ENCODE data around the gene ERBB3. TPM values are rescaled to one million over a fixed set of nuclear protein-coding genes. Genes with fewer than 3 reads are reported as not detected.

ERBB3 gene
- total RNA-seq (2021): 49.2 to 64.3 TPM (median 52.4 TPM) in 3 replicates
- Bru-seq, nascent RNA: percentile 77 among the genes with signal in this experiment
- long read RNA-seq, experiment 1, full-length matches to known transcripts: 62 of 119 reads
- long read RNA-seq, experiment 1, partial matches to known transcripts: 38 of 119 reads
- long read RNA-seq, experiment 1, other reads (novel, unspliced or antisense): 19 of 119 reads
- long read RNA-seq, experiment 2, full-length matches to known transcripts: 6 of 41 reads
- long read RNA-seq, experiment 2, partial matches to known transcripts: 25 of 41 reads
- long read RNA-seq, experiment 2, other reads (novel, unspliced or antisense): 10 of 41 reads
- long read RNA-seq, experiment 3, transcript ERBB3-202 (3 exons, 1,027 nt): major isoform, 10 of 11 reads
- long read RNA-seq, experiment 3, partial matches to known transcripts: 1 of 11 reads
- long read RNA-seq, experiment 3, other reads (novel, unspliced or antisense): 0 of 11 reads

- Mint-ChIP-seq H3K9me3 (no peaks in the 10 kb centered on the region), H3K36me3 (peaks cover 12% of the 10 kb centered on the region), H3K27me3 (ENCODE audit: low read depth) (no peaks in the 10 kb centered on the region), H3K4me3 (peak within 1 kb of the TSS; percentile 89), H3K4me1 (peaks cover 23% of the 10 kb centered on the region), H3K27ac (peak within 1 kb of the TSS; percentile 98)
- POLR2A ChIA-PET: interaction anchor here (0.6 to 2.9 kb wide), 14 partner anchors 25 to 938 kb away, joined by 3 to 34 read pairs (median 4); partner anchors contain the start of genes MYL6, PA2G4, RAB5B and RNF41
- DNase-seq (ENCODE audit: low spot score) (peak; percentile 82), ATAC-seq (peak; percentile 49)
- CTCF ChIA-PET: interaction anchor here (0.6 to 2.6 kb wide), 25 partner anchors 10 to 350 kb away, joined by 3 to 16 read pairs (median 4); partner anchors contain the start of genes ESYT1, ORMDL2, PA2G4 and RAB5B
- TF ChIP-seq ATF3 (CRISPR knock-in tag; conservative IDR thresholded peaks at IDR 0.05) (0 out of 2 replicates have a peak, but pooled peaks have one; percentile 16), TEAD4 (CRISPR knock-in tag; IDR thresholded peaks at IDR 0.05) (0 out of 2 replicates have a peak, but pooled peaks have one; percentile 14), MYBL2 (CRISPR knock-in tag; IDR thresholded peaks at IDR 0.05) (peak; percentile 60), ARID4B (CRISPR knock-in tag; IDR thresholded peaks at IDR 0.05; ENCODE audit: borderline replicate concordance) (no peak), ETV6 (CRISPR knock-in tag; IDR thresholded peaks at IDR 0.05) (no peak), ZNF396 (CRISPR knock-in tag; IDR thresholded peaks at IDR 0.05; ENCODE audit: borderline replicate concordance) (no peak), ZNF416 (CRISPR knock-in tag; IDR thresholded peaks at IDR 0.05) (no peak), ZNF138 (CRISPR knock-in tag; conservative IDR thresholded peaks at IDR 0.05) (no peak), SOX15 (CRISPR knock-in tag; IDR thresholded peaks at IDR 0.05) (no peak), EMX1 (CRISPR knock-in tag; IDR thresholded peaks at IDR 0.05) (no peak), ZNF532 (CRISPR knock-in tag; IDR thresholded peaks at IDR 0.05; ENCODE audit: borderline replicate concordance) (no peak), NR3C1 (CRISPR knock-in tag; conservative IDR thresholded peaks at IDR 0.05; ENCODE audit: low read depth) (no peak), ERG (CRISPR knock-in tag; IDR thresholded peaks at IDR 0.05) (no peak), ATF1 (CRISPR knock-in tag; IDR thresholded peaks at IDR 0.05) (no peak), E2F5 (CRISPR knock-in tag; IDR thresholded peaks at IDR 0.05) (0 out of 2 replicates have a peak, but pooled peaks have one; percentile 17)
- TF ChIP-seq, protein P1, sequence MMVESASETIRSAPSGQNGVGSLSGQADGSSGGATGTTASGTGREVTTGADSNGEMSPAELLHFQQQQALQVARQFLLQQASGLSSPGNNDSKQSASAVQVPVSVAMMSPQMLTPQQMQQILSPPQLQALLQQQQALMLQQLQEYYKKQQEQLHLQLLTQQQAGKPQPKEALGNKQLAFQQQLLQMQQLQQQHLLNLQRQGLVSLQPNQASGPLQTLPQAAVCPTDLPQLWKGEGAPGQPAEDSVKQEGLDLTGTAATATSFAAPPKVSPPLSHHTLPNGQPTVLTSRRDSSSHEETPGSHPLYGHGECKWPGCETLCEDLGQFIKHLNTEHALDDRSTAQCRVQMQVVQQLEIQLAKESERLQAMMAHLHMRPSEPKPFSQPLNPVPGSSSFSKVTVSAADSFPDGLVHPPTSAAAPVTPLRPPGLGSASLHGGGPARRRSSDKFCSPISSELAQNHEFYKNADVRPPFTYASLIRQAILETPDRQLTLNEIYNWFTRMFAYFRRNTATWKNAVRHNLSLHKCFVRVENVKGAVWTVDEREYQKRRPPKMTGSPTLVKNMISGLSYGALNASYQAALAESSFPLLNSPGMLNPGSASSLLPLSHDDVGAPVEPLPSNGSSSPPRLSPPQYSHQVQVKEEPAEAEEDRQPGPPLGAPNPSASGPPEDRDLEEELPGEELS (CRISPR knock-in tag; IDR thresholded peaks at IDR 0.05): peak; percentile 53
- TF ChIP-seq, protein P2, sequence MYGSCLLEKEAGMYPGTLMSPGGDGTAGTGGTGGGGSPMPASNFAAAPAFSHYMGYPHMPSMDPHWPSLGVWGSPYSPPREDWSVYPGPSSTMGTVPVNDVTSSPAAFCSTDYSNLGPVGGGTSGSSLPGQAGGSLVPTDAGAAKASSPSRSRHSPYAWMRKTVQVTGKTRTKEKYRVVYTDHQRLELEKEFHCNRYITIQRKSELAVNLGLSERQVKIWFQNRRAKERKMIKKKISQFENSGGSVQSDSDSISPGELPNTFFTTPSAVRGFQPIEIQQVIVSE (CRISPR knock-in tag; IDR thresholded peaks at IDR 0.05; ENCODE audit: borderline replicate concordance): no peak
- TF ChIP-seq, protein P3, sequence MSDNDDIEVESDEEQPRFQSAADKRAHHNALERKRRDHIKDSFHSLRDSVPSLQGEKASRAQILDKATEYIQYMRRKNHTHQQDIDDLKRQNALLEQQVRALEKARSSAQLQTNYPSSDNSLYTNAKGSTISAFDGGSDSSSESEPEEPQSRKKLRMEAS (CRISPR knock-in tag; IDR thresholded peaks at IDR 0.05): 0 out of 2 replicates have a peak, but pooled peaks have one; percentile 22
Measured at GRCh38 chr12:56079723-56080555, at the start of gene ERBB3. TSS of gene ERBB3 (plus strand) at chr12:56080165. CDS start at chr12:56080301, 136 bp downstream.
